GM23338 (cell line): ENCODE measurements around the gene UNKL. TPM values are rescaled to one million over a fixed set of nuclear protein-coding genes. Genes with fewer than 3 reads are reported as not detected.

Source experiments
- ATAC-seq: fragments of 200-7000 bp; cut with Tn5 transposase; 3 replicates; pipeline ENCODE4 v1.9.1; 2020
- DNase-seq: peaks from one replicate; pipeline ENCODE4 v3.0.0-alpha.2; 2015; ENCODE audit warnings: low spot score
- H2AFZ ChIP-seq: fragments of 200-600 bp; sonication (generic); 2 replicates; pipeline ENCODE4 v1.8.0; 2016; ENCODE audit warnings: antibody characterized with exemption, mild to moderate bottlenecking, moderate library complexity
- H3F3A ChIP-seq: fragments of 200-600 bp; sonication (generic); replicated peaks from 2 replicates; pipeline ENCODE4 v1.8.0; 2017; ENCODE audit warnings: antibody characterized with exemption, mixed run types, low read depth
- H3K27ac ChIP-seq: fragments of 200-600 bp; sonication (generic); 2 replicates; pipeline ENCODE4 v1.6.1; 2016; ENCODE audit warnings: low read depth
- H3K27me3 ChIP-seq: fragments of 200-600 bp; sonication (generic); 2 replicates; pipeline ENCODE4 v1.8.0; 2016; ENCODE audit warnings: mild to moderate bottlenecking, mixed run types, moderate library complexity; ENCODE audit not compliant: insufficient read depth
- H3K36me3 ChIP-seq: fragments of 200-600 bp; sonication (generic); 2 replicates; pipeline ENCODE4 v1.8.0; 2016; ENCODE audit warnings: mild to moderate bottlenecking; ENCODE audit not compliant: insufficient read depth
- H3K4me1 ChIP-seq: fragments of 200-600 bp; sonication (generic); 2 replicates; pipeline ENCODE4 v1.8.0; 2016; ENCODE audit warnings: mild to moderate bottlenecking, moderate library complexity; ENCODE audit not compliant: insufficient read depth
- H3K4me2 ChIP-seq: fragments of 200-600 bp; sonication (generic); 2 replicates; pipeline ENCODE4 v1.7.1; 2017; ENCODE audit warnings: mixed run types
- H3K4me3 ChIP-seq: fragments of 200-600 bp; sonication (generic); 2 replicates; pipeline ENCODE4 v1.6.1; 2016; ENCODE audit warnings: mixed run types
- H3K79me2 ChIP-seq: fragments of 200-600 bp; sonication (generic); replicated peaks from 2 replicates; pipeline ENCODE4 v1.8.0; 2017; ENCODE audit warnings: mild to moderate bottlenecking; ENCODE audit not compliant: insufficient read depth
- H3K9me2 ChIP-seq: fragments of 200-600 bp; sonication (generic); 2 replicates; pipeline ENCODE4 v1.8.0; 2017; ENCODE audit not compliant: insufficient read depth
- H4K20me1 ChIP-seq: fragments of 200-600 bp; sonication (generic); replicated peaks from 2 replicates; pipeline ENCODE4 v1.8.0; 2017; ENCODE audit warnings: mild to moderate bottlenecking; ENCODE audit not compliant: insufficient read depth
- H3K27ac Mint-ChIP-seq: 2 replicates; pipeline ENCODE4 v1.8.0; 2020; ENCODE audit warnings: inconsistent platforms, mild to moderate bottlenecking, moderate library complexity, mixed read lengths
- H3K27me3 Mint-ChIP-seq: 3 replicates; pipeline ENCODE4 v1.8.0; 2022; ENCODE audit warnings: low read depth, mild to moderate bottlenecking, moderate library complexity, mixed read lengths, inconsistent platforms; ENCODE audit not compliant: insufficient read depth, poor library complexity
- H3K36me3 Mint-ChIP-seq: 3 replicates; pipeline ENCODE4 v1.8.0; 2021; ENCODE audit warnings: low read depth, mild to moderate bottlenecking, inconsistent platforms, moderate library complexity, mixed read lengths
- H3K4me1 Mint-ChIP-seq: 3 replicates; pipeline ENCODE4 v1.8.0; 2020; ENCODE audit warnings: mild to moderate bottlenecking, inconsistent platforms, mixed read lengths
- H3K4me3 Mint-ChIP-seq: 3 replicates; pipeline ENCODE4 v1.8.0; 2021; ENCODE audit warnings: moderate library complexity, mild to moderate bottlenecking, inconsistent platforms, mixed read lengths
- H3K9me3 Mint-ChIP-seq: 3 replicates; pipeline ENCODE4 v1.8.0; 2020; ENCODE audit warnings: moderate library complexity, mild to moderate bottlenecking, inconsistent platforms, mixed read lengths
- CREB1 ChIP-seq: fragments of 250-450 bp; sonication (Bioruptor Pico); IDR thresholded peaks from 2 replicates; pipeline ENCODE4 v1.5.0; 2020; ENCODE audit warnings: low read depth, mild to moderate bottlenecking, moderate library complexity
- CTCF ChIP-seq, 2 experiments: fragments of 200-600 bp in 1 of 2; sonication (generic) in 1 of 2; conservative IDR thresholded peaks; 2 replicates each; pipeline versions ENCODE4 v1.5.1 to v1.6.1; 2016 to 2017; ENCODE audit warnings: antibody characterized with exemption in 2 of 2, low read depth in 2 of 2, mild to moderate bottlenecking in 2 of 2, moderate library complexity in 1 of 2
- REST ChIP-seq: IDR thresholded peaks from one replicate; pipeline ENCODE4 v1.6.1; 2018; ENCODE audit warnings: antibody characterized with exemption; ENCODE audit not compliant: unreplicated experiment
- ZNF331 ChIP-seq: fragments of 250-450 bp; sonication (Bioruptor Pico); IDR thresholded peaks from 2 replicates; pipeline ENCODE4 v1.5.0; 2020; ENCODE audit warnings: low read depth, mild to moderate bottlenecking, moderate library complexity
- ZNF462 ChIP-seq: fragments of 250-450 bp; sonication (Bioruptor Pico); IDR thresholded peaks from 2 replicates; pipeline ENCODE4 v1.5.0; 2020; ENCODE audit warnings: mild to moderate bottlenecking, moderate library complexity
- polyA plus RNA-seq: library from polyadenylated mRNA; unstranded; fragments of >200 nt; fragmentation: Nextera tagmentation; extraction: Ambion mirVana; gene quantifications from 2 replicates; pipeline ENCODE4 v1.2.1, GENCODE V29; 2016
- total RNA-seq: library from RNA; depleted of rRNA; stranded (reverse); fragments of >200 nt; shearing (Covaris generic); gene quantifications from 2 replicates; pipeline ENCODE4 v1.2.3, GENCODE V29; 2014

UNKL gene
- total and polyA plus RNA-seq, 2 experiments from 2014 or later, result 16.7 to 28.7 TPM

GRCh38 chr16:1427473-1428461, 13.3 kb upstream of the UNKL start:
- DNase-seq, result no peak
- H3K9me2 ChIP-seq, result no peaks in the 10 kb centered on the region
- peak overlapping the region; percentile 43 for H2AFZ ChIP-seq
- Mint-ChIP-seq H3K4me3 (no peak overlapping the region), H3K9me3 (no peaks in the 10 kb centered on the region; the same call in 2 of the 3 replicates), H3K36me3 (no peaks in the 10 kb centered on the region), H3K27me3 (peaks cover 9% of the 10 kb centered on the region), H3K27ac (no peak overlapping the region), H3K4me1 (no peaks in the 10 kb centered on the region)
- TF ChIP-seq CREB1 (CRISPR knock-in tag) (no peak), CTCF (conservative IDR thresholded peaks at IDR 0.05; ENCODE audit: low read depth in 2 of 2) (no peak), REST (no peak), ZNF331 (CRISPR knock-in tag) (no peak), ZNF462 (CRISPR knock-in tag) (no peak)
- no peaks in the 10 kb centered on the region for H3K4me1 ChIP-seq
- H3K36me3 ChIP-seq, result no peaks in the 10 kb centered on the region
- ATAC-seq, result peak; percentile 2; the same call in 1 of the 3 replicates
- H3K4me2 ChIP-seq, result no peak overlapping the region
- no peaks in the 10 kb centered on the region for H3K27me3 ChIP-seq
- H3K79me2 ChIP-seq, result no peaks in the 10 kb centered on the region
- no peaks in the 10 kb centered on the region for H3F3A ChIP-seq
- no peak overlapping the region for H3K4me3 ChIP-seq
- no peaks in the 10 kb centered on the region for H4K20me1 ChIP-seq
- H3K27ac ChIP-seq, result no peak overlapping the region
